GM06990 (cell line): ENCODE results near the gene HABP4.

Experiments
- DNase-seq: peaks from one replicate; pipeline ENCODE4 v3.0.0-alpha.2; 2011; ENCODE audit not compliant: insufficient read length; ENCODE audit errors: extremely low read depth
- H3K27me3 ChIP-seq: replicated peaks from 2 replicates; pipeline ENCODE4 v1.6.0; 2011; ENCODE audit warnings: low read length; ENCODE audit not compliant: control insufficient read depth, insufficient read depth
- H3K36me3 ChIP-seq: 2 replicates; pipeline ENCODE4 v1.5.1; 2011; ENCODE audit warnings: low read length; ENCODE audit not compliant: control insufficient read depth, insufficient read depth
- H3K4me3 ChIP-seq: replicated peaks from 2 replicates; pipeline ENCODE4 v1.5.1; 2011; ENCODE audit warnings: low read depth, mild to moderate bottlenecking, control low read depth, low read length
- CTCF ChIP-seq: IDR thresholded peaks from 2 replicates; pipeline ENCODE4 v1.5.1; 2011; ENCODE audit warnings: low read length, control low read depth, mild to moderate bottlenecking, inconsistent platforms; ENCODE audit not compliant: insufficient read depth, poor library complexity, severe bottlenecking

Gene HABP4

GRCh38 chr9:96483197-96483596 lies 33.2 kb downstream of the HABP4 start:
- no peak for TF ChIP-seq CTCF
- Histone ChIP-seq H3K27me3 (no peaks in the 10 kb centered on the region), H3K4me3 (no peak overlapping the region), H3K36me3 (no peaks in the 10 kb centered on the region)
- no peak for DNase-seq

DNA sequence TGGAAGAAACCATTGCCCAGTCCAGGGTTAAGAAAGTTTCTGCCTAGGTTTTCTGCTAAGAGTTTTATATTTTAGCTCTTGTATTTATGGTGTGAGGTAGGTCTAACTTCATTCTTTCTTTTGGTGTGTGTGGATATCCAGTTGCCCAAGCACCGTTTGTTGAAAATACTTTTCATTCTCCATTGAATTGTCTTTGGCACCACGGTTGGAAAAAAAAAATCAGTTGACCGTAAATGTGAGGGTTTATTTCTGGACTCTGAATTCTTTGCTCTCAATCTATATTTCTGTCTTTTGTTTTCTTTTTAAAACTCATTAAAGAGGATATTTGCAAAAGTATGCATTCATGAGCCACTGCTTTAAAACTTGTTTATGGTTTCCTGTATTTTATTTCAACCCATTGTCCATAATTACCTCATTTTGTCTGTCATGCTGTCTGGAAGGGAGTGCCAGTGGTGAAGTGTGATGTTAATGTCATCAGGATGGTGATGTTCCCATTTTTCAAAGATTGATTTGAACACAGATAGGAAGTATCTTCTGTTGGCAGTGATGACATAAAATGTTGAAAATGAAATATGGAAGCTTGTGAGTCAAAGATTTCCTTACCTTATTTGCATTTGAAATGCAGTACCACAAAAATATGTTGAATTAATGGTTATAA lies 33.9 kb downstream of the HABP4 start:
- no peaks in the 10 kb centered on the region for H3K36me3 ChIP-seq
- no peak overlapping the region for H3K4me3 ChIP-seq
- H3K27me3 ChIP-seq, result no peaks in the 10 kb centered on the region
- DNase-seq, result no peak
- TF ChIP-seq CTCF, result no peak

DNA sequence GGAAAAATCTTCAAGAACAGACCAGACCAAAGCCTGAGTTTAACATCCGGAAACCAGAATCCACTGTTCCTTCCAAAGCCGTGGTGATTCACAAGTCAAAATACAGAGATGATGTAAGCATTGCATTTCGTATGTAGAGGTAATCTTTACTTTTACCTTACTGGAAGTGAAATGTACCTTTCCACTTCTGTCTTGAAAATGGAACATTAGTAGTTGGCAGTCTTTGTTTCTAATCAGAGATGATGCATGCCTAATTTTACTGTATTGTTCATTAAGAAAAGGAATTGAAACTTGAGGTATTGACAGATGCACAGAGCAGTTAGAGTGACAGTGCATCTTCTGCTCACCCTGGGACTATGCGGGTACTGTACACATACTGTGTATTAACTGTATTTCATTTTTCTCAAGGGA lies 34.6 kb downstream of the HABP4 start:
- Histone ChIP-seq H3K4me3 (no peak overlapping the region), H3K36me3 (no peaks in the 10 kb centered on the region), H3K27me3 (no peaks in the 10 kb centered on the region)
- no peak for TF ChIP-seq CTCF
- DNase-seq, result peak; percentile 61

GRCh38 chr9:96485280-96485679 lies 35.3 kb downstream of the HABP4 start:
- TF ChIP-seq CTCF, result no peak
- no peaks in the 10 kb centered on the region for H3K27me3 ChIP-seq
- DNase-seq, result no peak
- H3K4me3 ChIP-seq, result no peak overlapping the region
- no peaks in the 10 kb centered on the region for H3K36me3 ChIP-seq

GRCh38 chr9:96486386-96487028 lies 36.5 kb downstream of the HABP4 start:
- no peak for DNase-seq
- no peak overlapping the region for H3K4me3 ChIP-seq
- no peaks in the 10 kb centered on the region; the same call in 1 of the 2 replicates for H3K36me3 ChIP-seq
- no peaks in the 10 kb centered on the region for H3K27me3 ChIP-seq
- TF ChIP-seq CTCF, result no peak
